Gastroesophageal sphincter (tissue), 4 donors: ENCODE results near the gene FKBP10. TPM values are rescaled to one million over a fixed set of nuclear protein-coding genes. Genes with fewer than 3 reads are reported as not detected.
"Not testable (repeated sequence)": the region's sequence is repeated elsewhere in the genome, so short reads cannot be mapped to it uniquely, and the experiment has no call there.

ENCODE experiments used
- ATAC-seq: fragments of 150-250 bp; one replicate; pipeline ENCODE4 v1.9.1; 2016; ENCODE audit warnings: mild to moderate bottlenecking, moderate library complexity
- H3K27ac ChIP-seq, 4 donors: fragments of 200-600 bp; sonication (generic) in 3 of 4; 1 replicate in 3 of 4; 2 replicates in 1 of 4; pipeline ENCODE4 v1.5.1; 2016 to 2019
- H3K27me3 ChIP-seq: fragments of 200-600 bp; sonication (generic); one replicate; pipeline ENCODE4 v1.5.1; 2019
- H3K36me3 ChIP-seq, 2 donors: fragments of 200-600 bp; sonication (generic); one replicate each; pipeline ENCODE4 v1.5.1; 2019; ENCODE audit warnings: control low read depth in 1 of 2
- H3K4me1 ChIP-seq, 3 donors: fragments of 200-600 bp; sonication (generic); 1 replicate in 2 of 3; 2 replicates in 1 of 3; pipeline ENCODE4 v1.5.1; 2016 to 2019; ENCODE audit warnings: control low read depth in 2 of 3
- H3K4me3 ChIP-seq, 2 donors: fragments of 200-600 bp; sonication (generic); one replicate each; pipeline ENCODE4 v1.5.1; 2019; ENCODE audit warnings: mild to moderate bottlenecking in 1 of 2, moderate library complexity in 1 of 2
- H3K9me3 ChIP-seq, 3 donors: fragments of 200-600 bp; sonication (generic); one replicate each; pipeline ENCODE4 v1.5.1; 2017 to 2019; ENCODE audit warnings: control low read depth in 2 of 3
- CTCF ChIP-seq, 4 experiments: fragments of 200-600 bp in 2 of 4; fragments of 450-650 bp in 2 of 4; sonication (generic) in 1 of 4; IDR thresholded peaks; one replicate each; pipeline ENCODE4 v1.5.1; 2017 to 2019; ENCODE audit warnings: antibody characterized with exemption in 4 of 4, mild to moderate bottlenecking in 2 of 4, moderate library complexity in 2 of 4
- EP300 ChIP-seq: sonication (generic); formaldehyde crosslinking; IDR thresholded peaks from one replicate; pipeline ENCODE4 v1.6.1; 2017; ENCODE audit warnings: antibody characterized with exemption, mild to moderate bottlenecking
- POLR2A ChIP-seq, 2 donors: fragments of 450-650 bp; IDR thresholded peaks; one replicate each; pipeline ENCODE4 v1.6.1; 2017; ENCODE audit warnings: antibody characterized with exemption in 2 of 2, mild to moderate bottlenecking in 2 of 2, moderate library complexity in 1 of 2
- POLR2AphosphoS5 ChIP-seq: sonication (generic); formaldehyde crosslinking; IDR thresholded peaks from one replicate; pipeline ENCODE4 v1.6.1; 2017; ENCODE audit warnings: antibody characterized with exemption
- WGBS, 2 donors: methylation state at CpG; one replicate each; pipeline ENCODE4 v1.1.5; 2018; ENCODE audit warnings: low coverage in 1 of 2; 5-methylcytosine and 5-hydroxymethylcytosine counted together
- total RNA-seq, 4 donors: library from RNA; depleted of rRNA; stranded (reverse); fragments of >200 nt; gene quantifications; one replicate each; pipeline ENCODE4 v1.1.0, GENCODE V29; 2016

FKBP10 gene
- total RNA-seq, 4 donors from 2014 or later: 33.7 to 43.2 (median 38.2) TPM

- H3K27me3 ChIP-seq: no peaks in the 10 kb centered on the region
- 0 to 20% methylated on average over 1 to 3 of the region's 72 CpGs for WGBS, 2 donors
- ATAC-seq: peak; percentile 92
- peaks cover 0 to 24% of the 10 kb centered on the region in 2 donors for H3K36me3 ChIP-seq
- no peaks in the 10 kb centered on the region for H3K9me3 ChIP-seq
- H3K4me3 ChIP-seq: peak within 1 kb of the TSS; percentile 87 to 93
- peaks cover 0 to 22% (median 3%) of the 10 kb centered on the region in 3 donors for H3K4me1 ChIP-seq
- TF ChIP-seq EP300: no peak
- TF ChIP-seq CTCF (IDR thresholded peaks at IDR 0.05): no peak
- TF ChIP-seq POLR2AphosphoS5: peak; percentile 65
- peak; percentile 39 to 40 for TF ChIP-seq POLR2A (IDR thresholded peaks at IDR 0.05)
- peak within 1 kb of the TSS; percentile 72 to 93 (median 90) for H3K27ac ChIP-seq
These were observed 23.2 kb downstream of the FKBP10 start, which contains the start of gene NT5C3B for GRCh38 chr17:41835800-41836549. TSS of gene NT5C3B (minus strand) at chr17:41836232. CDS start at chr17:41836193, 39 bp downstream.

- Histone ChIP-seq H3K9me3 (no peaks in the 10 kb centered on the region), H3K36me3 (peaks cover 0 to 17% of the 10 kb centered on the region in 2 donors), H3K4me1 (peaks cover 0 to 22% (median 3%) of the 10 kb centered on the region in 3 donors), H3K27ac (peak overlapping the region; percentile 72 to 93 (median 90)), H3K27me3 (no peaks in the 10 kb centered on the region), H3K4me3 (peak overlapping the region; percentile 87 to 93)
- 38 to 41% methylated on average over 9 to 15 of the region's 21 CpGs for WGBS, 2 donors
- TF ChIP-seq CTCF (IDR thresholded peaks at IDR 0.05) (no peak), POLR2AphosphoS5 (no peak), EP300 (no peak), POLR2A (IDR thresholded peaks at IDR 0.05) (no peak)
- no peak for ATAC-seq
These were observed 23.9 kb downstream of the FKBP10 start for GRCh38 chr17:41836550-41837196.

GRCh38 chr17:41837761-41838538 lies 25.1 kb downstream of the FKBP10 start, which contains the start of gene KLHL10:
TSS of gene KLHL10 (plus strand) at chr17:41837825. CDS start at chr17:41837933, 108 bp downstream.
- ATAC-seq: no peak

GRCh38 chr17:41839448-41839847 lies 26.6 kb downstream of the FKBP10 start:
- not testable (repeated sequence) for ATAC-seq, H3K9me3 ChIP-seq, H3K4me3 ChIP-seq, H3K27me3 ChIP-seq, H3K36me3 ChIP-seq, H3K27ac ChIP-seq
- peaks cover 0 to 20% (median 2%) of the 10 kb centered on the region in 3 donors for H3K4me1 ChIP-seq
- 93 to 95% methylated on average over 2 of the region's 2 CpGs for WGBS, 2 donors

More at GRCh38 chr17:41837761-41838538, 25.1 kb downstream of the FKBP10 start, which contains the start of gene KLHL10:
- Histone ChIP-seq H3K27me3 (no peaks in the 10 kb centered on the region), H3K4me3 (peak within 1 kb of the TSS; percentile 87 to 93), H3K36me3 (peaks cover 0 to 4% of the 10 kb centered on the region in 2 donors), H3K4me1 (peaks cover 0 to 22% (median 3%) of the 10 kb centered on the region in 3 donors), H3K9me3 (no peaks in the 10 kb centered on the region), H3K27ac (peak within 1 kb of the TSS in 3 of 4 donors; percentile 90 to 93 (median 90))
- TF ChIP-seq EP300: no peak
- no peak for TF ChIP-seq POLR2A (IDR thresholded peaks at IDR 0.05)
- no peak for TF ChIP-seq POLR2AphosphoS5
- no peak for TF ChIP-seq CTCF (IDR thresholded peaks at IDR 0.05)
- 96 to 98% methylated on average over 10 to 13 of the region's 15 CpGs for WGBS, 2 donors

GRCh38 chr17:41840781-41841180 lies 28.0 kb downstream of the FKBP10 start:
- H3K36me3 ChIP-seq, H3K4me1 ChIP-seq, H3K9me3 ChIP-seq, H3K27ac ChIP-seq, ATAC-seq, H3K4me3 ChIP-seq, H3K27me3 ChIP-seq: not testable (repeated sequence)
- 87% methylated on average over 3 of the region's 6 CpGs; no CpG with 5 or more reads in 1 of the 2 donors for WGBS, 2 donors
